Esophagus squamous epithelium (tissue), 4 donors: Measurements from ENCODE around the gene RFPL2.
"Not testable (repeated sequence)": the region's sequence is repeated elsewhere in the genome, so short reads cannot be mapped to it uniquely, and the experiment has no call there.

Source experiments
- CTCF ChIP-seq, 6 experiments: fragments of 450-650 bp in 4 of 6; fragments of 200-600 bp in 2 of 6; sonication (generic) in 2 of 6; IDR thresholded peaks; one replicate each; pipeline ENCODE4 v1.5.1; 2016 to 2019; ENCODE audit warnings: antibody characterized with exemption in 6 of 6, mild to moderate bottlenecking in 4 of 6, moderate library complexity in 4 of 6
- POLR2A ChIP-seq, 4 donors: fragments of 450-650 bp; IDR thresholded peaks; one replicate each; pipeline ENCODE4 v1.6.1; 2017; ENCODE audit warnings: antibody characterized with exemption in 4 of 4, mild to moderate bottlenecking in 4 of 4, moderate library complexity in 3 of 4

- TF ChIP-seq CTCF, POLR2A (IDR thresholded peaks at IDR 0.05): not testable (repeated sequence)
These were observed 53.2 kb downstream of the RFPL2 start for GRCh38 chr22:32151641-32152040.
